Amniotic stem cell (primary cell): ENCODE data around the gene TMEM203.

Experiments
- DNase-seq: peaks from one replicate; lab custom pipeline; 2025; lab: John Stamatoyannopoulos, UW

The TMEM203 gene

GRCh38 chr9:137178201-137178938 is 27.1 kb downstream of the TMEM203 start:
- no peak for DNase-seq

- no peak for DNase-seq
Measured at GRCh38 chr9:137176302-137177182, 28.9 kb downstream of the TMEM203 start.

DNA sequence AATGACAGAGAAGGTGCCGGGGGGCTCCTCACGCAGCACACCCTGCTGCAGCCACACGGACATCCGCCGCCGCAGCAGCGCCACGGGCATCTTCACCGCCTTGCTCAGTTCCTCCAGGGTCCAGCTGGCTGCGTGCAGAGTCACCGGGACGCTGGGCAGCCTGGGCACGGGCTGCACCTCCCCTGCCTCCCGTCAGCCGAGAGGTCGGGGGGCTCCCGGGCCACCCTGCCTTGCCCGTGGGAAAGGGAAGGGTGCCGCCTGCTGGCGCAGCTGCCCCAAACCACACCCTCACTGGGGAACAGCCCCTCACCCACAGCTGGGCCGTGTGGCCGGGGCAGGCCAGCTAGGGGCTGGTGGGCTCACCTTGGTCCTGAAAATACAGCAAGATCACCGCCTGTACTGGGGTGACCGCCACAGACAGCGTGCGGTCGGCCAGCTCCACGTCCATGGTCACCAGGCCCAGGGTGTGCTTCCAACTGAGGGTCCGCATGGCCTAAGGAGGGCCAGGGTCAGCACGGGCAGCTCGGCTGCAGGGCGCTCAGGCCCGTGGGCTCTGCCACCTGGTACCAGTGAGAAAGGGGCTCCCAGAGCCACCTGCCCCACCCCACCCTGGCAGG is 30.0 kb downstream of the TMEM203 start:
- DNase-seq, result no peak

DNA sequence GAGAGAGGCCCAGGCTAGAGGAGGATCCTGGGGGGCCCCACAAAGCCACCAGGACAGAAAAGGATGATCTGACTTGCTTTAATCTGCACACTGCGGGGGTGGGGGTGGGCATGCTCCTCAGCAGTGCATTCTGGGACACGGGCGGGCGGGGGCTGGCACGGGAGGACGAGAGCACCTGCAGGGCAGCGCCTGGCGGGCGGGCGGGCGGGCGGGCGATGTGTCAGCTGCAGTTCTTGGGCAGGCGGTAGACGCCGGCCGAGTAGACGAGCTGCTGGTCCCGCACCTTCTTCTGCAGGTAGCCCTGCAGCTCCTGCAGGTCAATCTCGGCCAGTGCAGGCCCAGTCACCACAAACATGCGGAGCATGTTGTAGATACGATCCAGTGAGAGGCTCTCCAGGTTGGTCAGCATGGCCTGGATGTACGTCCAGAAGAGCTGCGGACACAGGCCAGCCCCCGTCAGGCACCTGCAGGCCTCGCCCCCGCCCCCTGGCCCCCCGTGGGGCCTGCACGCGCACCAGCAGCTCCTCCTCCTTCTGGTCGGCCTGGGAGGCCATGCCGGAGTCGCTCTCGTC is 30.6 kb downstream of the TMEM203 start:
- DNase-seq, result no peak

GRCh38 chr9:137173796-137174664 is 31.4 kb downstream of the TMEM203 start:
- no peak for DNase-seq

GRCh38 chr9:137172901-137173795 is 32.3 kb downstream of the TMEM203 start:
- DNase-seq, result no peak

DNA sequence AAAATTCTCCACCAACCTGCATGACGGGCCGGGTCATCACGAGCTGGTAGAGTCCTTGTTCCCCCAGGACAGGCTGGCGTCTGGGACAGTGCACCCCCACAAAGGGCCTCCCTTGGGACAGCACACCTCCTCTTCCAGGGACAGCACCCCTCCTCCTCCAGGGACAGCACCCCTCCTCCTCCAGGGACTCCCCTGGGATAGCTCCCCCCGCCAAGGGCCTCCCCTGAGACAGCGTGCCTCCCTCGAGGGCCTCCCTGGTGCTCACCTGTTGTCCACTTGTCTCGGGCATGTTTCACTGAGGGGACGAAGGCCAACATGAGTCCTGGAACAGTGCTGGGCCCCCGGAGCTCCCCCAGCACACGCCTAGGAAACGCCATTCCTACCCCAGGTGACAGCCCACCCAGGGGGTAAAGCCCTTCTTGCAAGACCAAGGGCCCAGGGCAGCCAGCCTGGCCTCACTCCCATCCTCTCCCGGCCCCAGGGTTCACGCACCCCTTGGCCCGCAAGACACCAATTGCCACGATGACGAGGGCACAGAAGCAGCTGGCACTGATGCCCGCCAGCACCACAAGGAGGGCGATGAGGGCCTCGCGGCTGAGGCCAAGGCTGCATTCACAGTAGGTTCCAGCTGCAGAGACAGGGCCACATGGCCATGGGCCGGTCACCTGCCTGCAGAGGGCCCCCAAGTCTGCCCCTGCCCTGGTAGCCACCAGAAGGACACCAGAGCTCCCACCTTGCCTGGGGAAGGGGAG is 34.1 kb downstream of the TMEM203 start:
- DNase-seq, result no peak

DNA sequence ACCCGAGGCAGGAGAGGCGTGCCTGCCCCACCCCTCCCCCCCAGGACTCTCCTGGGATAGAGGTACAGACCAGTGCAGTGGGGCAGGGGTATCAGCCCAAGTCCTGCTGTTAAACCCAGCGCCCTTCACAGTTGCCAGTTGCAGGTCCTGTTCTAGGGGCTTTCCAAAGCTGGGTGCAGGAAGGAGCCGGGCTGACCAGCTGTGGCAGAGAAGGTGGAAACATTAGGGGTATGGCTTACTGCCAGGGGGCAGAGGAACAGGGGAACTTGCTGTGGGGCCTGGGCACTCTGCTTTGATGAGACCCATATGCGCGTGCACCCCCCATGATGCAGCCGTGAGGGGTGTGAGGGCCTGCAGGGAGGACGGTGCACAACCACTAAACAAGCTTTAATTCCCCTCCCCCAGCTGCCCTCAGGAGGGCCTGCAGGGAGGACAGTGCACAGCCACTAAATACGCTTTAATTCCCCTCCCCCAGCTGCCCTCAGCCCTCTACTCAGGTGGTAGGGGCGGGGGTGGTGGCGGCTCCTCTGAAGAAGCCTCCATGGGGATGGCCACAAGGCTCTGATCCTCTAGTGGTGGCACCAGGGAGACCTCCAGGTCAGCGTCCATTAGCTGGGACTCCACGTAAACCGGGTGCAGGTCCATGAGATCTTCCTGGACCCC is 34.8 kb downstream of the TMEM203 start:
- DNase-seq, result no peak

GRCh38 chr9:137169896-137170358 is 35.5 kb downstream of the TMEM203 start, which contains the start of gene LRRC26:
Gene LRRC26, minus strand, starts transcription at chr9:137170051. Its CDS starts 108 bp downstream, at chr9:137169943.
- no peak for DNase-seq

- DNase-seq, result no peak
Measured at GRCh38 chr9:137168904-137169856, 36.3 kb downstream of the TMEM203 start.

GRCh38 chr9:137168573-137168903 is 36.9 kb downstream of the TMEM203 start:
- DNase-seq, result no peak

- no peak for DNase-seq
Measured at GRCh38 chr9:137167747-137168572, 37.5 kb downstream of the TMEM203 start.

- DNase-seq, result no peak
Measured at GRCh38 chr9:137167277-137167746, 38.1 kb downstream of the TMEM203 start.

DNA sequence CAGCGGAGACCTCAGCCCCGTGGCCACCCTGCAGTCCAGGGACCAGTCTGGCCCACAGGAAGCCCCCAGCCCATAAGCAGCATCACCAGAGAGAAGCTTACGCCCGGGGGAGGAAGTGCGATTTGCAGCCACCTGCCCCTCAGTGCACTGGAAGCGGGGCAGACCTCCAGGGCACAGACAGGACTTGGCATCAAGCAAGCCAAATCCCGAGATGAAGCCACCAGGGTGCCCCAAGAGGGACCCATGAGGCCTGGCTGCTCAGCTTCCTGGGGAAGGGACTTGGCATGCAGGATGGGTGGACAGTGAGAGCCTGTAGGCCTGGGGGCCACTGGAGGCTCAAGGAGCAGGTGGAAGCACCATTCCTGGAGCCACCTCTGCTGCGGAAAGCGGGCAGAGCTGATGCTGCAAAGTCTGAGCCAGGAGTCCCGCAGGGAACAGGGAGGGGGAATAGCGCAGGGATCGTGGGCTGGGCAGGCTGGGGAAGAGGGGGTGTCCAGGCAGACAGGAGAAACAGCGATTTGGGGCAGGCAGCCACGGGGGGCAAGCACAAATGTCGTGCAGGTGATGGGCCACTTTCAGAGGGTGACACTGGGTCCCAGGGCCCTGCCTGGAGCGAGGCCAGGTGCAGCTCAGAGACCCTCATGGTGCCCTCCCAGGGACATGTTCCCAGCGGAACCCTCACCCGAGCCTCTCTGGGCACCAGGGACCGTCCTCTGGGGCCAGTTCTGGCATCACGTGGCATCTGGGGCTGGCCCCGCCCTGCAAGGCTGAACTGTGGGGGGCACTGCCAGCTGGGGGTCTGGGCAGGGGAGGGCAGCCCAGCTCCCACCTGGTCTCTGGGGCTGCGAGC is 38.8 kb downstream of the TMEM203 start:
- DNase-seq, result no peak

DNA sequence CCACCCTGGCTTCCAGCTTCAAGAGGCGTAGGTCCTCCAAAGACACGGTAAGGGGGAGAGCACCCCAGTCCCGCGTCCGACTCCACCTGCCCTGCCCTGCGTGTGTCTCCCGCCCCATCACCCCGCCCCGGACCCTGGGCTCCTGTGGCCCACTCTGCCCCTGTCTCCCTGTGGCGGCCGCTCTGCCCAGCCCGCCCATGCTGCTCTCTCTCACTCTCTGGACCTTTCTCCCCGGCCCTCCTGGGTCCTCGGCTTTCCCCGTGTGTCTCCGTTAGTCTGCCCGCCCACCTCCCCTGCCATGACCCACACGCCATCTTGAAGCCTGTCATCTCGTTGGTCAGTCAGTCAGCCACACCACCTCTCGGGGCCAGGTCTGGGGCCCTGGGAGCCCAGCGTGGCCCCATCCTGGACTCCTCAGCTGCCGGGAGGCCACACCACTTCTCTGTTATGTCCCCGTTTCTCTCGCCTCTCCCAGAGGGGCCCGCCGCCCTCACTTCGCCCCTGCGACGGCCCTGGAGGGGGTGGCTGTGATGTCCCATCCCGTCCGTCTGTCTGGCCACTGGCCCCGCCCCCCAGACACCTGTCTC is 40.1 kb downstream of the TMEM203 start:
- no peak for DNase-seq
